AG08396 (cell line): ENCODE results near the gene BEX3.

Experiments used
- DNase-seq: peaks from one replicate; pipeline ENCODE4 v3.0.0; 2012; ENCODE audit warnings: low spot score, mixed read lengths

Gene BEX3

GRCh38 chrX:103423955-103424638, 47.8 kb downstream of the BEX3 start:
- DNase-seq: no peak
